ENCODE measurements around the gene NKX6-2. TPM values are rescaled to one million over a fixed set of nuclear protein-coding genes. Genes with fewer than 3 reads are reported as not detected.
A peak's percentile ranks its signal among the peaks of the same experiment; 100 is the strongest.

NKX6-2 gene
- total and polyA plus RNA-seq, 2 donors from 2014 or later = 2.5 TPM; not detected in 1

DNA sequence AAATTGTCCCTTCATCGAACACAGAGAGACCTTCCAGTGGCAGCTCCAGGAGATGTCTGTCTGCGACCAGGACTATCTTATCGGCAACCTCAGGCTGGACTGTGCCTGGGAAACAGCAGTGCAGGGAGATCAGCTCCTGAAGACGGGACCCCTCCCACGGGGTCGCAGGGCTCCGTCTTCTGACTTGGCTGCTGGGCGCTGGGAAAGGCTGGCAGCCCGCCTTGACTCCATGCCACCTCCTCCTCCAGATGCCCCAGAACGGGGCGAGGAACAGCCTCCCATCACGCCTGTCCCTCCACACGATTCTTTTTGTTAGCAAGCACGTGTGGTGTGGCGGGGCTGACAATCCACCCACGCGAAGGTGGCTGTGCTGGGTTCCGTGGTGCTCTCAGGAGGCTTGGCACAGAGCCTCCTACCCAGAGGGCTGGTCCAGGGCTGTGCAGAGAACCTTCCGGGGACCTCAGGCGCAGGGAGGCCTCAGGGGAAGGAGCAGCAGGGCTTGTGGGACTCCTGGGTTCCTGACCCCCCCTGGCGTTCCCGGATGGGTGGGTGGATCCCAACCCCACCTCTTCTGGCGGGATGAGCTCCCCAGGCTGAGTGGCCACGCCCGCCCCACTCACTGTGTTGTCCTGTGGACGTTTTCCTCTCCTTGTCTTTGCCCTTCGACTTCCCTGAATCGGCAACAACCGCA, 47.6 kb upstream of the NKX6-2 start:
- Histone ChIP-seq H3K4me1 (ENCODE audit: control insufficient read depth in 2 of 3, insufficient read depth in 2 of 3, low read depth in 1 of 3, low read length in 3 of 3) (peaks cover 0 to 5% (median 0%) of the 10 kb centered on the region in 3 donors), H3K27ac (ENCODE audit: low read depth in 2 of 2, low read length in 2 of 2) (no peak overlapping the region), H3K9me3 (ENCODE audit: control insufficient read depth in 2 of 3, insufficient read depth in 1 of 3, low read length in 3 of 3) (no peaks in the 10 kb centered on the region), H3K27me3 (ENCODE audit: control insufficient read depth, insufficient read depth, low read length) (peaks cover 2% of the 10 kb centered on the region), H3K4me3 (ENCODE audit: low read length in 3 of 3) (no peak overlapping the region), H3K36me3 (ENCODE audit: control insufficient read depth in 2 of 3, insufficient read depth in 3 of 3, low read length in 3 of 3) (no peaks in the 10 kb centered on the region), H3K9ac (ENCODE audit: low read length in 3 of 3) (no peak overlapping the region)
- FAIRE-seq (no peak), DNase-seq (peak in 1 of 5 donors; percentile 30)
- intact Hi-C loops (cut with DNase I) = no loop called here
- TF ChIP-seq, protein P1, sequence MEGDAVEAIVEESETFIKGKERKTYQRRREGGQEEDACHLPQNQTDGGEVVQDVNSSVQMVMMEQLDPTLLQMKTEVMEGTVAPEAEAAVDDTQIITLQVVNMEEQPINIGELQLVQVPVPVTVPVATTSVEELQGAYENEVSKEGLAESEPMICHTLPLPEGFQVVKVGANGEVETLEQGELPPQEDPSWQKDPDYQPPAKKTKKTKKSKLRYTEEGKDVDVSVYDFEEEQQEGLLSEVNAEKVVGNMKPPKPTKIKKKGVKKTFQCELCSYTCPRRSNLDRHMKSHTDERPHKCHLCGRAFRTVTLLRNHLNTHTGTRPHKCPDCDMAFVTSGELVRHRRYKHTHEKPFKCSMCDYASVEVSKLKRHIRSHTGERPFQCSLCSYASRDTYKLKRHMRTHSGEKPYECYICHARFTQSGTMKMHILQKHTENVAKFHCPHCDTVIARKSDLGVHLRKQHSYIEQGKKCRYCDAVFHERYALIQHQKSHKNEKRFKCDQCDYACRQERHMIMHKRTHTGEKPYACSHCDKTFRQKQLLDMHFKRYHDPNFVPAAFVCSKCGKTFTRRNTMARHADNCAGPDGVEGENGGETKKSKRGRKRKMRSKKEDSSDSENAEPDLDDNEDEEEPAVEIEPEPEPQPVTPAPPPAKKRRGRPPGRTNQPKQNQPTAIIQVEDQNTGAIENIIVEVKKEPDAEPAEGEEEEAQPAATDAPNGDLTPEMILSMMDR (IDR thresholded peaks at IDR 0.05; ENCODE audit: borderline replicate concordance, extremely low read depth, insufficient read depth) = no peak

DNA sequence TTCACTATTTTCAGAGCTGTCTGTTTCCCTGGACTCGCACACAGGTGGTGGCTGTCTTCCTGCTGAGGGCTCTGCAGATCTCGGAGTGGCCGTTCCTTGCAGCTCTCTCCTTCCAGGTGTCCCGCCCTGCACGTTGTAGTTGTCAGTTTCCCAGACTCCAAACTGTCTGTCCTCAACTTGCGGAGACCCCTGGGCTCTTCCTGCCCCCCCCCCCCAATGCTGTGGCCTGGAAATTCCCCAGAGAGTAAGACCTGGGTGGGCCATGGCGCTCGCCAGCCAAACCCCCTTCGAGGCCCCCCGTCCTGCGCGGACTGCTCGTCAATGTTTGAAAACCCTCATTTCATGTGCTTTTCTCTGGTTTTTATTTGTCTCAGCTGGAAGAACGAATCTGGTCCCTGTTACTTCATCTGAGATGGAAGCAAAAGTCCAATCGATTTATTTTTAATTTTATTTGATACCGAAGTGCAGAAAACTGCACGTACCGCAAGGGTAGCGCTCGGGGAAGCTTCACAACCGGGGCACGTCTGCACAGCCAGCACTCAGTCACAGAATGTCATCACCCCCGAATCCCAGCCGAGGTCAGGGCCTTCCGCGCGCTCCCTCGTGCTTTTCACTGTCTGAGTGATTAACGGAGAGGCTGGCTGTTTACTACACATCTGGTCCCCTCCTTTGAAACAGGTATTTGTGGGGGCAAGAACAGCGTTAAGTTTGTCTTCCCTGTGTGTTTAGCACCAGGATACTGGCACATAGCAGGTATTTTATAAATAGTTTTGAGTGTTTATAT, 46.4 kb upstream of the NKX6-2 start:
- H3K27me3 ChIP-seq (ENCODE audit: control insufficient read depth, insufficient read depth, low read length) = peaks cover 2% of the 10 kb centered on the region
- DNase-seq (peak in 1 of 5 donors; percentile 24), FAIRE-seq (no peak)
- H3K36me3 ChIP-seq (ENCODE audit: control insufficient read depth in 2 of 3, insufficient read depth in 3 of 3, low read length in 3 of 3) = no peaks in the 10 kb centered on the region
- peaks cover 0 to 5% (median 0%) of the 10 kb centered on the region in 3 donors for H3K4me1 ChIP-seq (ENCODE audit: control insufficient read depth in 2 of 3, insufficient read depth in 2 of 3, low read depth in 1 of 3, low read length in 3 of 3)
- no peaks in the 10 kb centered on the region for H3K9me3 ChIP-seq (ENCODE audit: control insufficient read depth in 2 of 3, insufficient read depth in 1 of 3, low read length in 3 of 3)
- intact Hi-C loops (cut with DNase I) = no loop called here
- H3K27ac ChIP-seq (ENCODE audit: low read depth in 2 of 2, low read length in 2 of 2) = no peak overlapping the region
- TF ChIP-seq, protein P1 (IDR thresholded peaks at IDR 0.05; ENCODE audit: borderline replicate concordance, extremely low read depth, insufficient read depth) = no peak
- H3K9ac ChIP-seq (ENCODE audit: low read length in 3 of 3) = no peak overlapping the region
- H3K4me3 ChIP-seq (ENCODE audit: low read length in 3 of 3) = no peak overlapping the region

DNA sequence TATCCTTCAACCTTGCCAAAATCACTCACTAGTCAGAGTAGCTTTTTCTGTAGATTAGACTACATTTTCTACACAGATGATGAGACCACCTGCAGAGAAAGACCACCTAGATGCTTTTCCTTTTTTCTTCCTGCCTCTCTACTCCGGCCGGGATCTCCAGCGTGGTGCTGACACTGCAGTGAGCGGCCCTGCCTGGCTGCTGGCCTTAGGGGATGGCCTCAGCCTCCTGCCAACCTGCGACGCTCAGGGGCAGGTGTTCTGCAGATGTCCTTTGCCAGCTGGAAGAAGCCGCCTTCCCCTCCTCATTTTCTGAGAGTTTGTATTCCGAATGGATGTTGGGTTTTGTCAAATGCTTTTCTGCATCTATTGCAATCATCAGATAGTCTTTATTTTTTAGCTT, 43.5 kb upstream of the NKX6-2 start:
- Histone ChIP-seq H3K36me3 (ENCODE audit: control insufficient read depth in 2 of 3, insufficient read depth in 3 of 3, low read length in 3 of 3) (no peaks in the 10 kb centered on the region), H3K4me3 (ENCODE audit: low read length in 3 of 3) (no peak overlapping the region), H3K27me3 (ENCODE audit: control insufficient read depth, insufficient read depth, low read length) (peaks cover 2% of the 10 kb centered on the region), H3K9ac (ENCODE audit: low read length in 3 of 3) (no peak overlapping the region), H3K9me3 (ENCODE audit: control insufficient read depth in 2 of 3, insufficient read depth in 1 of 3, low read length in 3 of 3) (peaks cover 0 to 2% (median 0%) of the 10 kb centered on the region in 3 donors), H3K4me1 (ENCODE audit: control insufficient read depth in 2 of 3, insufficient read depth in 2 of 3, low read depth in 1 of 3, low read length in 3 of 3) (no peaks in the 10 kb centered on the region), H3K27ac (ENCODE audit: low read depth in 2 of 2, low read length in 2 of 2) (no peak overlapping the region)
- FAIRE-seq = no peak
- TF ChIP-seq, protein P1 (IDR thresholded peaks at IDR 0.05; ENCODE audit: borderline replicate concordance, extremely low read depth, insufficient read depth) = no peak
- no peak for DNase-seq
- intact Hi-C loops (cut with DNase I) = no loop called here
